Muscle of back (tissue), 11 donors: ENCODE data around the gene LIPG. TPM values are rescaled to one million over a fixed set of nuclear protein-coding genes. Genes with fewer than 3 reads are reported as not detected.

ENCODE experiments used
- DNase-seq, 3 donors: peaks; one replicate each; pipeline versions ENCODE4 v3.0.0 to v3.0.0-alpha.2; 2013
- polyA plus RNA-seq, 10 donors: library from polyadenylated mRNA; unstranded; fragments of 120-200 nt; gene quantifications; one replicate each; pipeline ENCODE4 v1.2.1, GENCODE V29; 2013; ENCODE audit not compliant: insufficient read length in 10 of 10

LIPG gene
- polyA plus RNA-seq, 10 donors: 3.3 to 11.5 (median 5.2) TPM

DNA sequence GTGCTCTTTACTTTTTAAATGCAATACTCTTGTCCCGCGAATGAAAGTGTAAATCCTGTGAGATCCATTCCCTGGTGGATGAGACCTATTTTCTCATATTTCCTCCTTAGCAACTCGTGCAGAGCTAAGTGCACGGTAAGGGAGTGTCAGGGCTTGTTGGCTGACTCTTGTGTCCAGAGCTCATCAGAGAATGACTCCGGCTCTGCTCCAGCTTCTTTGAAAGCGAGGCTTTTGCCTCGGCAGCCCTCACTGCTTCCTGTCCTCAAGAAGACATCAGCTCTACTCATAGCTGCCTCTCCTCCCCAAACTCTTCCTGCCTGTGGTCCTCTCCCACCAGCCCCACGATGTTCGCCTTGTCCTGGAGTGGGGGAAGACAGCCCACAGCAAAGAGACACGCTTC is 70.7 kb downstream of the LIPG start:
- DNase-seq: peak in 1 of 3 donors; percentile 65

DNA sequence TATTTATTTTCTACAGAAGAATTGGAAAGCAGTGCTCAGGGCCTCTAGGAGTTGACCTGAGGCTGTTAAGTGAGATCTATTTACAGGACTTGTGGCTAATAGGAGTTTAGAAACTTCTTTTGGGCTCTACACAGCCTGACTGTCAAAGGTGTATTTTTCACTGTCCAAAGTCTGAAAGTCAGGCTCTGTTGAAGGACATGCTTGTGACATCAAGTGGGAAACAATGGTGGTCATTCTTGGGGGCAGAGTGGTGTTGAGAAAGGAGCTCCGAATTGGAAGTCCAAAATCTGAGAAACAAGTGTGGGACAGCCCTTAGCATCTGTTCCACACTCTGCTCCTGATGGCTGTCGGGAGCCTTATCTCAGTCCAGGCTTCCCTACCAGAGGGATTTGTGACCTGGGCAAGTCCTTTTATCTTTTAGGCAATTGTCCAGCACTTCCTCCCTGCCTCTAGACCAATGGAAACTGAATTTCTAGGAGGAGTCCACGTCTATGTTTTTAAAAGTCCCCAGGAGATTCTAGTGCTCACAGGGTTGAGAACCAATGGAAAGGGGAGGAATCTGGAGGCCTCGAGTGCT is 76.4 kb downstream of the LIPG start:
- no peak for DNase-seq

DNA sequence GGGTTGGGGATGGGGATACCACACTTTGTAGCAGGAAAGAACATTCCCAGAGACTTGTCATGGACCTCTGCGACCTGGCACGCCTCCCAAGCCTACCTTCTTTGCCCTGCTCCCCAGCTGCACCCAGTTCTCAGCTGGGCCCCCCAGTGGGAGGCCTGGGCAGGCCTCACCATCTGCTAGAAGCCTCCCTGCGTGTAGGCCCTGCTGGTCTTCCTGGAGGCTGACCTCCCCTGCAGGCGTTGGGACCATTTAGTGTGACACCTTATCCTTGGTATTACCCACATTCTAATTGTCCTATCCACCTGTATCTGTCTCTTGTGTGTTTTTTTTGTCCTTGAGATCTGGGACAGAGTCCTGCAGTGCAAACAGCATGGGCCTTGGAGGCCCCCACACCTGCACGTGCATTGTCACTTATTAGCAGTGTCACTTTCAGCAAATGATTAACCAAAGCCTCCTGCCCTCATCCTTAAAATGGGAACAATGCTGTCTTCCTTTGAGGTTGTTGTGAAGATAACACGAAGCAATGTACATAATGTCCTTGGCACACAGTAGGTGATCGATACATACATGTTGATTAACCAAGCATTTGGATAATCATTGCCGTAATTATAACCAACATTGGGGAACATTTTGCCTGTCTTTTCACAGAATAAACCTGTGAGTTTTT is 77.2 kb downstream of the LIPG start:
- no peak for DNase-seq

DNA sequence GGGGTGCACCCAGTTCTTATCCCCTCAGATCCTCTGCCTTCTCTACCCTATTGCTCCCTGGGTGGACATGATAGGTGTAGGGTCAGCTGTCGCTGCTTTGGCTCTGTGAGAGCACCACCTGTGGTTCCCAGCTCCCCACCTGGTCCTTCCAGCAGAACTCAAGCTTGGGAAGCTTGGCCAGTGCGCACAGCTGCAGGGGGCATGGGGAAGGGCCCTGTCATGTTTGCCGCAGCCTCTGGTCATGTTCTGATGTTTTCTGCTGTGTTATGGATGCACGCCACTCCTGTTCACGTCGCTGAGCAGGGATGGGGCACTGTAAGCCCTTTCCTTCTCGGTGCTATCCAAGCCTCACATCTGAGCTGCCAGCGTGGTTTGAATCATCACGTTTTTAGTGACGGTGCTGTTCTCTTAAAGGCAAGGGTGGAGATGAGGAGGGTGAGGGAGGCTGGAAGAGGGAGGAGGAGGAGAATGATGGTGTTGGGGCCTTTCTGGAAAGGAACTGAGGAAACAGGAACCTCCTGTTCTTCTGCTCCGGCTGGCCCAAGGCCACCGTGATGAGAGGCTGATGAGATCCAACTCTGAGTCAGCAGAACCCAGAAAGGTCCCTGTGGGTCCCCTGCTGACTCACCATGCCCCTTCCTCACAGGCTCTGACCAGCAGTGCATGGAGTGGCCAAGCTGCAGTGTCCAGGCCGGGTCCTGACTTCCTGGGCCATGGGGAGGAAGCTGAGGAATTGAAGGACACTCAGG is 78.0 kb downstream of the LIPG start:
- peak in 1 of 3 donors; percentile 57 for DNase-seq

DNA sequence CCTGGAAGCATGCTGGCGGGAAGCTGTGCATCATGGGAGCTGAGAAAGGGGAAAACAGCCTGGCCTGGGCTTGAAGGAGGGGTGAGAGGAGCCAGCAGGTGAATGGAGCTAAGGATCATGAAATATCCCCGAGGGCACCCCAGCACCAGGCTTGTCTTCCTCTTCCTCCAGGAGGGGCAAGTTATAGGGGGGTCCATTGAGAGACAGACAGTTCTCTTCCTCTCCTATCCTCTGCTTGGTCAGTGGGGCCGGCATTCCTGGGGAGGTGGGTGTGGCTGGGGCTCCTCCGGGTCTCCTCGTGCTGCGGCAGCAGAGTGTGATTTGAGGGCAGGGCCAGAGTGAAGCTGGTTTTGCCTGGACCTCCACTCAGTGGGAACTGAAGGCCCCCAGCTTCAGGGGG is 78.9 kb downstream of the LIPG start:
- no peak for DNase-seq

DNA sequence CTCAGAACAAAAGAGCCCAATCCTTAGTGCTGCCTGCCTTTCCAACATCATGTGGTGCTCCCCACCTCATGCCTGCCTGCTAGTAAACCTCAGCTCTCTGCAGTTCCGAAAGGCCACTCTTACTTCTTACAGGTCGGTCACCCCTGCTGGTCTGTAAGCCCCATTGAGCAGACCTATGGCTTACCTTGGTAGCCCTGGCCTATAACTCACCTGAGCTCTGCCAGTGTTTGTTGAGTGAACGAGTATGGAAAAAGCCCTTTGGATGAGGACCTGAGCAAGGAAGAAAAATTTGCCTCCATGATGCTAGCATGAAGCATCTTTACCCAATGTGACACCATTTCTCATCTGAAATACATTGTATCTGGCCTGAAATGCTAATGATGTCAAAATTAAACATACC is 83.3 kb downstream of the LIPG start:
- DNase-seq: no peak

DNA sequence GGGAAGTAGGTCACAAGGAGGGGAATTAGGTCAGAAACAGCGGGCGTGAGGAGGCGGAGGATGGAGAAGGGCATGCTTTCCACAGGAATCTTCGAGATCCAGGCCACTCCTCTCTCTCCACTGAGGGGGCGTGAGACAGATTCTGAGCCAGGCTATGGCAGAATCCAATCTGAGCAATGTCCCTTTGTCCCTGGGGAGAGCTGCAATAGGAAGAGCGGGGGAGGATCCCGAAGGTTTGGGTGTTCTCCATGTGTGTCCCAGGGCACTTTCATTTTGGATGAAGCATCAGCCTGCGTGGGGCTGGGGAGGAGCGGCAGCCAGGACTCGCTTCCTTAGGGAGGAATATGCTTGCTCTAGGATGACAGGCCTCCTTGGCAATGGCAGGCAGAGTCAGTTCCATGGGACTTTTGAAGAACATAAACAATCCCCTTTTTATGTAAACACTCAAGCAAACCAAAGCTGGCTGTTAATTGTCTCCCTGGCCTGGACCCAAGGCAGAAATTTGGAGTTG is 84.0 kb downstream of the LIPG start:
- DNase-seq: peak in 2 of 3 donors; percentile 64 to 86

DNA sequence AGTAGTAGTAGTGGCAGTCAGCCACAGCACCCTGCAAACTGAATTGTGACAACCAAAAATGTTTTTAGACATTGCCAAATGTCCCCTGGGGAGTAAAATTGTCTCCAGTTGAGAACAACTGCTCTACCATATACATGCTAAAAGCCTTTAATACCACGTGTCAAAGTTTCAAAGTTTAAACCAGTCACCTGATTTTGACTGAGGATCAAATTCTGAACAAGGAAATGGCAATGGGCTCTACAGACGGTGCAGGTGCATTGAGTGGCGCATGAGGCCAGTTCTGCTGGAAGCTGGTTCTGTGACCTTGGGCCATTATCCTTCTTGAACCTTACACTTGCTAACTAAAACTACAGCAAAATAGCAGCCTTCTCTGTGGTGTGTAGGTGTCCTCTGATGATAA is 85.0 kb downstream of the LIPG start:
- DNase-seq: peak in 1 of 3 donors; percentile 37

DNA sequence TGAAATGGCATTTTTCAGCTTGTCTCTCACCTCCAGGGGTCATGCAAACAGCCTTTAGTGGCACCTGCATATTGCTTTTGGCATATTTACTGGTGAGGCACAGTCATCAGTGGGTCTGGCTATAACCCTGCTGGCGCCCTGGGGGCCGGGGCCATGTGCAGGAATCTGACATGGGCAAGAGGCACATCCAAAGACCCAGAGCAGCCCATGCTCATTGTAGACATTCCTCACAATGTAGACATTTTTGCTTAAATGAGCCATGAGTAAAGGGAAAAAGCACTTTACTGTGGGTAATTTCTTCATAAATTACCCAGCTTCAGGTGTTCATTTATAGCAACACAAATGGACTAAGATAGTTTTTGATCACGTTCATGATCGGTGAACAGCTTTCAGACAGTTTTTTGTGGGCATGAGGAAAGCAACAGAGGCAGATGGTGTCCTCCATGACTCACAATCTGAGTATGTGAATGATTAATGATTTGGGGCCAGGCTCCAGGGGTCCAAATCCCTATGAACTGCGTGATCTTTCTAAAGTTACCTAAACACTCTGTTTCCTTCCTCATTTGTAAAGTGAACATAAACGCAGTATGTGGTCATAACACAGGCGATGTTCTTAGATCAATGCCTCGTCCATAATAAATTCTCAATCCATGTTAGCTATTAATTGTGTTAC is 85.8 kb downstream of the LIPG start:
- no peak for DNase-seq

DNA sequence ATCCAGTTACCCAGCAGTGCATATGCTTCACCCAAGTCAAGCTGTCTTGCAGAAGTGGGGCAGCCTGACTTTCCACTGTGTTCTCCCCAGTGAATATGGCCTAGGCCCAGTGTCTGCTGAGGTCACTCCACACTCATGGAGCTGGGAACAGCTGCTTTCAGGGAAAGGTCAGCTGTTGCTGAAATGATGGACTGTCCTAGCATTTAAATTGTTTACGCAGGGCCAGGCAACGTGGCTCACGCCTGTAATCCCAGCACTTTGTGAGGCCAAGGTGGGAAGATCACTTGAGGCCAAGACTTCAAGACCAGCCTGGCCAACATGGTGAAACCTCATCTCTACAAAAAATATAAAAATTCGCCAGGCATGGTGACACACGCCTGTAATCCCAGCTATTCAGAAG is 86.5 kb downstream of the LIPG start:
- DNase-seq: peak; percentile 38 to 59 (median 56)

Other genes starting within 250 kb of the LIPG start
- 10 to 100 TPM; 43.2 to 87.2 (median 54.6) TPM for gene DYM, start 101.4 kb upstream of the LIPG start, polyA plus RNA-seq
- 10 to 100 TPM in 9 of 10 donors, 1 to 10 TPM in 1; 8.6 to 14.8 (median 12.7) TPM for gene C18orf32, start 74.8 kb upstream of the LIPG start, polyA plus RNA-seq
- 1,000 to 10,000 TPM; 1,956 to 3,049 (median 2,575) TPM for gene RPL17, start 69.6 kb upstream of the LIPG start, polyA plus RNA-seq